Measurements from ENCODE around the gene PCNX2.

- TF ChIP-seq EZH2 (IDR thresholded peaks at IDR 0.05; ENCODE audit: low read depth) (no peak), CTCF (conservative IDR thresholded peaks at IDR 0.05) (no peak)
These were observed 215.2 kb downstream of the PCNX2 start for GRCh38 chr1:233080286-233080685.

Data from PC-9 (cell line).